B cell (primary cell): ENCODE measurements around the gene FER. TPM values are rescaled to one million over a fixed set of nuclear protein-coding genes. Genes with fewer than 3 reads are reported as not detected.

Experiments
- ATAC-seq: fragments of 200-7000 bp; cut with Tn5 transposase; one replicate; pipeline ENCODE4 v1.10.0; 2021; ENCODE audit warnings: low read depth, mild to moderate bottlenecking, moderate number of reproducible peaks, moderate library complexity
- CTCF ChIA-PET: fragments of 350-600 bp; sonication (Branson Sonifier 250); formaldehyde crosslinking; loops from one replicate; lab custom pipeline; 2021; ENCODE audit warnings: antibody characterized with exemption, inconsistent platforms; lab: Charles Lee
- POLR2A ChIA-PET: fragments of 350-600 bp; sonication (Branson Sonifier 250); formaldehyde crosslinking; loops from one replicate; lab custom pipeline; 2021; ENCODE audit warnings: antibody characterized with exemption; lab: Charles Lee
- DNase-seq: peaks from one replicate; pipeline ENCODE4 v3.0.0; 2013
- H2AFZ ChIP-seq: 2 replicates; pipeline ENCODE4 v1.6.1; 2012; ENCODE audit warnings: mild to moderate bottlenecking, low read depth, low read length; ENCODE audit not compliant: insufficient read depth, poor library complexity, severe bottlenecking
- H3K27ac ChIP-seq, 2 donors: 1 replicate in 1 of 2; 2 replicates in 1 of 2; pipeline ENCODE4 v1.5.1; 2012 to 2013; ENCODE audit warnings: low read length in 2 of 2, mild to moderate bottlenecking in 2 of 2, moderate library complexity in 1 of 2
- H3K27me3 ChIP-seq, 4 experiments: fragments of 200-600 bp in 1 of 4; sonication (generic) in 1 of 4; replicated peaks in 1 of 4; 1 replicate in 2 of 4; 2 replicates in 2 of 4; pipeline versions ENCODE4 v1.6.1 to v1.7.0; 2013 to 2016; ENCODE audit warnings: low read length in 3 of 4, mild to moderate bottlenecking in 2 of 4, mixed read lengths in 1 of 4, moderate library complexity in 1 of 4; ENCODE audit not compliant: insufficient read depth in 4 of 4, control insufficient read depth in 3 of 4; ENCODE audit errors: control extremely low read depth in 1 of 4
- H3K36me3 ChIP-seq, 2 experiments: replicated peaks in 1 of 2; 1 replicate in 1 of 2; 2 replicates in 1 of 2; pipeline versions ENCODE4 v1.6.1 to v1.7.1; 2013; ENCODE audit warnings: low read length in 1 of 2; ENCODE audit not compliant: insufficient read depth in 2 of 2, control insufficient read depth in 1 of 2; ENCODE audit errors: control extremely low read depth in 1 of 2, extremely low read depth in 1 of 2
- H3K4me1 ChIP-seq, 2 donors: fragments of 200-600 bp in 1 of 2; sonication (generic) in 1 of 2; 1 replicate in 1 of 2; 2 replicates in 1 of 2; pipeline versions ENCODE4 v1.5.1 to v1.6.1; 2013 to 2017; ENCODE audit warnings: low read length in 2 of 2; ENCODE audit not compliant: control insufficient read depth in 2 of 2, insufficient read depth in 2 of 2
- H3K4me2 ChIP-seq: replicated peaks from 2 replicates; pipeline ENCODE3; 2012; ENCODE audit warnings: mild to moderate bottlenecking, low read depth, low read length; ENCODE audit not compliant: poor library complexity, severe bottlenecking
- H3K4me3 ChIP-seq, 5 experiments: fragments of 200-600 bp in 1 of 5; sonication (generic) in 1 of 5; 1 replicate in 3 of 5; 2 replicates in 2 of 5; pipeline versions ENCODE4 v1.5.1 to v1.7.0; 2011 to 2016; ENCODE audit warnings: low read length in 4 of 5, mild to moderate bottlenecking in 4 of 5, low read depth in 2 of 5, control low read depth in 1 of 5, moderate library complexity in 1 of 5; ENCODE audit not compliant: insufficient read depth in 1 of 5; ENCODE audit errors: control extremely low read depth in 1 of 5, extremely low read depth in 1 of 5
- H3K79me2 ChIP-seq: fragments of 200-600 bp; sonication (generic); one replicate; pipeline ENCODE4 v1.6.0; 2016; ENCODE audit warnings: low read length; ENCODE audit not compliant: control insufficient read depth, insufficient read depth
- H3K9ac ChIP-seq: fragments of 200-600 bp; sonication (generic); 2 replicates; pipeline ENCODE4 v1.6.1; 2017; ENCODE audit warnings: mild to moderate bottlenecking, low read length, moderate library complexity
- H3K9me3 ChIP-seq, 3 donors: one replicate each; pipeline versions ENCODE4 v1.6.1 to v1.7.1; 2013; ENCODE audit warnings: low read length in 2 of 3; ENCODE audit not compliant: control insufficient read depth in 2 of 3, insufficient read depth in 1 of 3; ENCODE audit errors: control extremely low read depth in 1 of 3
- H4K20me1 ChIP-seq: 2 replicates; pipeline ENCODE4 v1.6.0; 2012; ENCODE audit warnings: mild to moderate bottlenecking, low read length; ENCODE audit not compliant: insufficient read depth, control insufficient read depth, poor library complexity, severe bottlenecking
- H3K27ac Mint-ChIP-seq: one replicate; pipeline ENCODE4 v1.8.0; 2021; ENCODE audit warnings: mixed read lengths
- H3K27me3 Mint-ChIP-seq: one replicate; pipeline ENCODE4 v1.8.0; 2021; ENCODE audit warnings: mixed read lengths
- H3K4me1 Mint-ChIP-seq: one replicate; pipeline ENCODE4 v1.8.0; 2021; ENCODE audit warnings: mixed read lengths
- H3K4me3 Mint-ChIP-seq: one replicate; pipeline ENCODE4 v1.8.0; 2021; ENCODE audit warnings: mixed read lengths
- H3K9me3 Mint-ChIP-seq: one replicate; pipeline ENCODE4 v1.8.0; 2022; ENCODE audit warnings: mixed read lengths; ENCODE audit not compliant: insufficient read depth
- CTCF ChIP-seq: fragments of 200-600 bp; IDR thresholded peaks from one replicate; pipeline ENCODE4 v1.8.0; 2022; ENCODE audit warnings: antibody characterized with exemption, mild to moderate bottlenecking
- EZH2 ChIP-seq: IDR thresholded peaks from 2 replicates; pipeline ENCODE4 v1.6.1; 2012; ENCODE audit warnings: borderline replicate concordance, low read depth, mild to moderate bottlenecking, moderate library complexity, low read length; ENCODE audit not compliant: insufficient read depth, poor library complexity, severe bottlenecking
- WGBS: methylation state at CpG from one replicate; pipeline ENCODE4 v1.1.5; 2013; ENCODE audit warnings: missing lambda C conversion rate; ENCODE audit not compliant: insufficient coverage; 5-methylcytosine and 5-hydroxymethylcytosine counted together
- intact Hi-C: fragments of 100-400 bp; cut with micrococcal nuclease; formaldehyde crosslinking; loops from one replicate; pipeline ENCODE4 v1.10.0; 2022
- polyA plus RNA-seq: library from polyadenylated mRNA; depleted of rRNA; stranded (reverse); fragments of >200 nt; gene quantifications from 2 replicates; pipeline ENCODE4 v1.2.3, GENCODE V29; 2012
- total RNA-seq, 2 donors: library from RNA; stranded (reverse); fragments of 120-200 nt in 1 of 2; gene quantifications; 1 replicate in 1 of 2; 2 replicates in 1 of 2; pipeline versions ENCODE4 v1.2.3 to v1.2.4, GENCODE V29; 2013 to 2022

Gene FER
- total and polyA plus RNA-seq, 2 donors (not counting 1 experiment from before 2014, with no cell fraction given) = 1.3 to 41.3 TPM

- TF ChIP-seq EZH2 (no peak), CTCF (no peak)
- H3K9ac ChIP-seq = no peak overlapping the region
- Mint-ChIP-seq H3K4me1 (peaks cover 13% of the 10 kb centered on the region), H3K27me3 (no peaks in the 10 kb centered on the region), H3K27ac (no peak overlapping the region), H3K4me3 (no peak overlapping the region), H3K9me3 (peaks cover 3% of the 10 kb centered on the region)
- no peaks in the 10 kb centered on the region for H3K27me3 ChIP-seq
- H2AFZ ChIP-seq = no peak overlapping the region
- H3K9me3 ChIP-seq = peaks cover 0 to 3% (median 0%) of the 10 kb centered on the region in 3 donors
- peaks cover 3% of the 10 kb centered on the region for H3K79me2 ChIP-seq
- ChIA-PET POLR2A (no interaction called here), CTCF (interaction anchor here (1.3 kb wide), 1 partner anchor 11 kb away, joined by 4 read pairs; no protein-coding TSS in a partner anchor)
- WGBS = 75% methylated on average over 1 of the region's 1 CpG
- no peak overlapping the region for H3K4me2 ChIP-seq
- no peaks in the 10 kb centered on the region for H3K4me1 ChIP-seq
- intact Hi-C loops = no loop called here
- H3K27ac ChIP-seq = no peak overlapping the region
- no peak overlapping the region for H3K4me3 ChIP-seq
- no peak for ATAC-seq
- DNase-seq = no peak
- H3K36me3 ChIP-seq = no peaks in the 10 kb centered on the region
- no peaks in the 10 kb centered on the region for H4K20me1 ChIP-seq
These were observed 21.7 kb downstream of the FER start for GRCh38 chr5:108769352-108769751.

- WGBS = no CpG with 5 or more reads among the region's 1 CpG
- ChIA-PET POLR2A (no interaction called here), CTCF (no interaction called here)
- Histone ChIP-seq H2AFZ (no peak overlapping the region), H3K4me1 (no peaks in the 10 kb centered on the region), H3K9ac (no peak overlapping the region), H3K4me2 (no peak overlapping the region), H3K36me3 (no peaks in the 10 kb centered on the region), H3K9me3 (peaks cover 0 to 3% (median 3%) of the 10 kb centered on the region in 3 donors), H3K27me3 (no peaks in the 10 kb centered on the region), H3K79me2 (peaks cover 7% of the 10 kb centered on the region), H3K4me3 (no peak overlapping the region), H4K20me1 (no peaks in the 10 kb centered on the region), H3K27ac (no peak overlapping the region)
- TF ChIP-seq EZH2 (no peak), CTCF (no peak)
- intact Hi-C loops = no loop called here
- H3K27me3 Mint-ChIP-seq = no peaks in the 10 kb centered on the region
- no peak for DNase-seq
- H3K4me3 Mint-ChIP-seq = no peak overlapping the region
- peaks cover 5% of the 10 kb centered on the region for H3K9me3 Mint-ChIP-seq
- no peak for ATAC-seq
- H3K4me1 Mint-ChIP-seq = peaks cover 4% of the 10 kb centered on the region
- H3K27ac Mint-ChIP-seq = no peak overlapping the region
These were observed 24.9 kb downstream of the FER start for GRCh38 chr5:108772626-108773025.
